Neural crest cell (in vitro differentiated cells): ENCODE measurements around the gene GABRP. TPM values are rescaled to one million over a fixed set of nuclear protein-coding genes. Genes with fewer than 3 reads are reported as not detected.
"Not testable (repeated sequence)": the region's sequence is repeated elsewhere in the genome, so short reads cannot be mapped to it uniquely, and the experiment has no call there.

Experiments
- DNase-seq: peaks from one replicate; pipeline ENCODE4 v3.0.0; 2021; ENCODE audit warnings: low read depth, mixed read lengths, low spot score
- H3K27ac Mint-ChIP-seq: one replicate; pipeline ENCODE4 v1.8.0; 2021; ENCODE audit warnings: mild to moderate bottlenecking, mixed read lengths; ENCODE audit not compliant: unreplicated experiment
- H3K27me3 Mint-ChIP-seq: 2 replicates; pipeline ENCODE4 v1.8.0; 2021; ENCODE audit warnings: low read depth, mild to moderate bottlenecking, mixed read lengths
- H3K36me3 Mint-ChIP-seq: 2 replicates; pipeline ENCODE4 v1.8.0; 2021; ENCODE audit warnings: low read depth, mild to moderate bottlenecking, mixed read lengths
- H3K4me1 Mint-ChIP-seq: 2 replicates; pipeline ENCODE4 v1.8.0; 2021; ENCODE audit warnings: mixed read lengths
- H3K4me3 Mint-ChIP-seq: one replicate; pipeline ENCODE4 v1.8.0; 2021; ENCODE audit warnings: mild to moderate bottlenecking, mixed read lengths
- H3K9me3 Mint-ChIP-seq: 2 replicates; pipeline ENCODE4 v1.8.0; 2021; ENCODE audit warnings: mixed read lengths
- CTCF ChIP-seq: fragments of 200-600 bp; sonication (generic); conservative IDR thresholded peaks from 2 replicates; pipeline ENCODE4 v1.5.0; 2021; ENCODE audit warnings: antibody characterized with exemption, mild to moderate bottlenecking
- total RNA-seq: library from RNA; stranded (reverse); gene quantifications from 2 replicates; pipeline ENCODE4 v1.2.1, GENCODE V29; 2021

GABRP gene
- total RNA-seq, 1 donor from 2014 or later: not detected

- no peak overlapping the region for H3K27ac Mint-ChIP-seq
Measured at GRCh38 chr5:170760113-170760512, 23.4 kb upstream of the GABRP start.

GRCh38 chr5:170761048-170761707 is 22.3 kb upstream of the GABRP start:
- no peaks in the 10 kb centered on the region for H3K36me3 Mint-ChIP-seq
- H3K4me1 Mint-ChIP-seq: no peaks in the 10 kb centered on the region
- DNase-seq: no peak
- TF ChIP-seq CTCF: no peak
- H3K27me3 Mint-ChIP-seq: peaks cover 7% of the 10 kb centered on the region
- no peak overlapping the region for H3K27ac Mint-ChIP-seq
- no peak overlapping the region for H3K4me3 Mint-ChIP-seq
- no peaks in the 10 kb centered on the region for H3K9me3 Mint-ChIP-seq

More at GRCh38 chr5:170760113-170760512, 23.4 kb upstream of the GABRP start:
- TF ChIP-seq CTCF: no peak
- Mint-ChIP-seq H3K4me3 (no peak overlapping the region), H3K27me3 (peaks cover 7% of the 10 kb centered on the region), H3K9me3 (no peaks in the 10 kb centered on the region), H3K4me1 (no peaks in the 10 kb centered on the region), H3K36me3 (no peaks in the 10 kb centered on the region)
- no peak for DNase-seq

GRCh38 chr5:170761708-170762066 is 21.8 kb upstream of the GABRP start:
- no peak for DNase-seq
- Mint-ChIP-seq H3K27me3 (peaks cover 7% of the 10 kb centered on the region), H3K9me3 (no peaks in the 10 kb centered on the region), H3K4me3 (no peak overlapping the region), H3K4me1 (no peaks in the 10 kb centered on the region), H3K36me3 (no peaks in the 10 kb centered on the region), H3K27ac (no peak overlapping the region)
- no peak for TF ChIP-seq CTCF

- H3K27me3 Mint-ChIP-seq, H3K9me3 Mint-ChIP-seq, H3K4me1 Mint-ChIP-seq, DNase-seq, H3K27ac Mint-ChIP-seq, H3K36me3 Mint-ChIP-seq, H3K4me3 Mint-ChIP-seq: not testable (repeated sequence)
Measured at GRCh38 chr5:170762298-170762697, 21.2 kb upstream of the GABRP start.

- not testable (repeated sequence) for H3K27ac Mint-ChIP-seq, H3K4me1 Mint-ChIP-seq, H3K9me3 Mint-ChIP-seq, H3K27me3 Mint-ChIP-seq, H3K36me3 Mint-ChIP-seq, H3K4me3 Mint-ChIP-seq, DNase-seq
Measured at GRCh38 chr5:170765868-170766267, 17.7 kb upstream of the GABRP start.

- Mint-ChIP-seq H3K27ac (no peak overlapping the region), H3K36me3 (no peaks in the 10 kb centered on the region), H3K4me1 (no peaks in the 10 kb centered on the region), H3K4me3 (no peak overlapping the region), H3K27me3 (no peaks in the 10 kb centered on the region), H3K9me3 (no peaks in the 10 kb centered on the region)
- no peak for DNase-seq
- TF ChIP-seq CTCF: no peak
Measured at GRCh38 chr5:170769246-170769645, 14.3 kb upstream of the GABRP start.
